ENCODE data around the gene GID8. TPM values are rescaled to one million over a fixed set of nuclear protein-coding genes. Genes with fewer than 3 reads are reported as not detected.

Gene GID8
- total and polyA plus RNA-seq, 2 donors (not counting 3 experiments of a cell fraction or from before 2014, with no cell fraction given) = 25.3 to 34.6 TPM

GRCh38 chr20:62910217-62910766 is 27.7 kb upstream of the GID8 start:
- no peak for DNase-seq (ENCODE audit: low read depth, low spot score)
- no peaks in the 10 kb centered on the region for H3K9me3 ChIP-seq (replicated peaks; ENCODE audit: control insufficient read depth, insufficient read depth, low read length)
- H3K4me2 ChIP-seq (ENCODE audit: insufficient read depth, low read length) = no peak overlapping the region
- intact Hi-C loops (cut with micrococcal nuclease) = no loop called here
- H2AFZ ChIP-seq (ENCODE audit: low read depth, low read length) = no peak overlapping the region
- H4K20me1 ChIP-seq (replicated peaks; ENCODE audit: control insufficient read depth, extremely low read depth, insufficient read depth, low read length) = no peaks in the 10 kb centered on the region
- no TSS peak for BruUV-seq (replicated peaks)
- no peak overlapping the region for H3K27ac ChIP-seq (ENCODE audit: insufficient read depth, low read depth, low read length)
- H3K79me2 ChIP-seq (ENCODE audit: control insufficient read depth, insufficient read depth, low read length) = peaks cover 77% of the 10 kb centered on the region
- H3K9ac ChIP-seq (replicated peaks; ENCODE audit: extremely low read depth, insufficient read depth, low read length) = no peak overlapping the region
- ChIA-PET CTCF (no interaction called here), POLR2A (no interaction called here)
- H3K9me1 ChIP-seq (replicated peaks; ENCODE audit: control insufficient read depth, extremely low read depth, insufficient read depth, low read length) = no peaks in the 10 kb centered on the region
- H3K27me3 ChIP-seq (ENCODE audit: control insufficient read depth in 2 of 2, insufficient read depth in 2 of 2, low read length in 2 of 2) = no peaks in the 10 kb centered on the region
- H3K4me3 ChIP-seq (replicated peaks in 1 of 3; ENCODE audit: insufficient read depth in 1 of 3, low read depth in 1 of 3, low read length in 3 of 3) = no peak overlapping the region
- peaks cover 38 to 56% of the 10 kb centered on the region in 2 experiments for H3K36me3 ChIP-seq (ENCODE audit: control insufficient read depth in 2 of 2, extremely low read depth in 1 of 2, insufficient read depth in 2 of 2, low read length in 2 of 2)
- no peak for FAIRE-seq
- no peaks in the 10 kb centered on the region for H3K4me1 ChIP-seq (ENCODE audit: control insufficient read depth, extremely low read depth, insufficient read depth, low read length)
- no peak for TF ChIP-seq POLR2A (IDR thresholded peaks at IDR 0.05; ENCODE audit: low read depth, low read length)
- no peak for TF ChIP-seq CTCF (IDR thresholded peaks at IDR 0.05; ENCODE audit: extremely low read depth in 1 of 2, insufficient read depth in 1 of 2, low read depth in 1 of 2, low read length in 2 of 2)
- TF ChIP-seq MAX (IDR thresholded peaks at IDR 0.05; ENCODE audit: insufficient read depth, insufficient read length) = no peak
- TF ChIP-seq POLR2AphosphoS5 (IDR thresholded peaks at IDR 0.05; ENCODE audit: insufficient read depth, low read depth, low read length) = no peak
- TF ChIP-seq MYC (IDR thresholded peaks at IDR 0.05; ENCODE audit: low read depth, low read length) = no peak
- TF ChIP-seq EZH2 (IDR thresholded peaks at IDR 0.05; ENCODE audit: borderline replicate concordance, low read depth, low read length, severe bottlenecking) = no peak
- TF ChIP-seq FOS (IDR thresholded peaks at IDR 0.05; ENCODE audit: borderline replicate concordance, insufficient read depth, low read length) = no peak
- no peak for TF ChIP-seq GATA2 (IDR thresholded peaks at IDR 0.05; ENCODE audit: insufficient read depth, insufficient read length, low read depth, low read length)
- dilution Hi-C loops (cut with MboI; ENCODE audit: extremely low pct_ligation_motif_present, low sequenced_read_pairs) = no loop called here
